GM12874 (cell line): Measurements from ENCODE around the gene ZNF468.
"Not testable (repeated sequence)": the region's sequence is repeated elsewhere in the genome, so short reads cannot be mapped to it uniquely, and the experiment has no call there.

Experiments
- CTCF ChIP-seq: IDR thresholded peaks from 2 replicates; pipeline ENCODE4 v1.5.1; 2011; ENCODE audit warnings: low read depth, mild to moderate bottlenecking, control low read depth, low read length, moderate library complexity; ENCODE audit not compliant: insufficient read depth

Gene ZNF468

DNA sequence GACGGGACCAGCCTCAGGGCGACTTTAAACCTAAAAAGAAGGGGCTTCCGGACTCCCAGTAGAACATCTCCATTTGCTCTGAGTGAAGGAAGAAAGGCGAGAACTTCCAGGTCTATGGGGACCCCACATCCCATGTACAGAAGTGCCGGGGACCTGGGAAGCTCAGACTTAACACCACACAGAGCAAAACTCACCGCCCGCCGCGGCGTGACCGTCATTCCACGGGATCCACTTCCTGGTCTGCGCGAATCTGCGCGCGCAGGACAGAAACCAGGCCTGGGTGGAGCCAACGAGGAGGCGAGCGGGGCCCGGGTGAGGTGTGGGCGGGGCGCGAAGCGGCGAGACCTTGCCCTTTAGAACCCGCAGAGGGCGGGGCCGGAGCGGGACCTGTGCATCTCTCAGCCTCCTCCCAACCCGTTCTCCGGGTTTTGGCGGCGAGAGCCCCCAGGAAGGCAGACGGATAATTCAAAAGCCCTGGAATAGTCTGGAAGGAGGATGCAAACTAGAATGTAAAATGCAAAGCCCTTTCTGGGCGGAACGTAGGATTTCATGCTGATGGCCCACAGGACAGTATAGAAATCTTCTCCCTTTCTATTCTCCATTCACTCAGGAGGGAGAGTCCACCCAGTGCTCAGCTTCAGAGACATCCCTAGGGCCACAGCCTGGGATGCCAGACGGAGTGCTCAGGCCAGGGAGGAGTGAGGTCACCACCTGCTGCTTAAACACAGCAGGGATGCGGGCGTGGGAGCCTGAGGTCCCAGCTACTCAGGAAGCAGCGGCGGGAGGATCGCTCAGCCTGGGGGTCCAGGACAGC lies at the start of gene ZNF468:
Gene ZNF468 (minus strand): TSS at position 242 of the 814 bp plus-strand sequence. CDS start 3,347 bp downstream, outside the sequence.
- TF ChIP-seq CTCF = not testable (repeated sequence)

DNA sequence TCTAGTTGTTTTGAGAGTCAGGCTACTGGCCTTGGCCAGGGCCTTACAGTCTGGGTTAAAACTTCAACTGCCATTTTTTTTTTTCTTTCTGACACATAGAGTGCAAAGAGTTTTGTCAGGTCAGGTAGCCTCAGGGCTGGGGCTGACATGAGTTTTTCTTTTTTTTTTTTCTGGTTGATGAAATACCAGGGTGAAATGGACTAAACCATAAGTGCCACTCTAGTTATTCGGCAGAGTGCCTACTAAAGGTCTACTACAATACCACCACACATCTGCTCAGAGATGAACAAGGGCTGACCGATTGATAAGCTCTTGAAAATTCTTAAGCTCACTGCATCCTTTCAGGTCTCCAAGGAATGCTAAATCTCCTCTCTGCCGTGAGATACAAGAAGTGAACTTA lies 44.4 kb upstream of the ZNF468 start:
- no peak for TF ChIP-seq CTCF

- no peak for TF ChIP-seq CTCF
Observed at GRCh38 chr19:52898101-52898500, 40.7 kb upstream of the ZNF468 start.

DNA sequence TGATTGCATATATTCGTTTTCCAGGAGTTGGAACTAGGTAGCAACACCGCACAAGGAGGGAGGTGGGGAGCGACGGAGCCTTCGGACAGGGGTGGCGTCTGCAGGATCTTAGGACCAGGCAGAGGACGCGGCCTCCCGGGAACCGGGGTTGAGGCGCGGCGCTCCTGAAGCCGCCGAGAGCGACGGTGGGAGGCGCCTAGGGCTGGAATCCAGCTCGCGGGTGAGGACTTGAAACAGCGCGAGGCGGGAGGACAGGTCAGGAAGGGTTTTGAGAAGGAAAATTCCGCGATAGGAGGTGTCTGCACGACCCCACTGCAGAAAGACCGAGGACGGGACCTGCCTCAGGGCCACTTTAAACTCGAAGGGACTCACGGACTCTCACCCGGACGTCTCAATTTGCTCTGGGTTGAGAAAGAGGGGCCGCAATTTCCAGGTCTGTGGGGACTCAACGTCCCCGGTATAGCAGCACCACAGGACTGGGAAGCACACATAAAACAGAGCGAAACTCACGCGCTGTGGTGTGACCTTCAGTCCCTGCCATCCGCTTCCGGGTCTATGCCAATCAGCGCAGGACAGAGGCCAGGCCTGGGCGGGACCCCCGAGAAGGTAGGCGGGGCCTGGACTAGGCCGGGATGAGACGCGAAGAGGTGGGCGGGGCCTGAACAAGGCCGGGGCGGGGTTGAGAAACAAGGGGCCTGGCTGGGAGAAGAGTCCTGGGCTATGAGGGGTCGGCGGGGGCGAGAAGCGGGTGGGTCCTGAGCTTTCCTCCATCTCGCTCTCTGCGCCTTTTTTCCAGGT lies 39.9 kb upstream of the ZNF468 start, which contains the start of gene ZNF320:
Gene ZNF320 (minus strand): TSS at position 498 of the 798 bp plus-strand sequence. CDS start 7,380 bp downstream, outside the sequence.
- TF ChIP-seq CTCF = no peak

DNA sequence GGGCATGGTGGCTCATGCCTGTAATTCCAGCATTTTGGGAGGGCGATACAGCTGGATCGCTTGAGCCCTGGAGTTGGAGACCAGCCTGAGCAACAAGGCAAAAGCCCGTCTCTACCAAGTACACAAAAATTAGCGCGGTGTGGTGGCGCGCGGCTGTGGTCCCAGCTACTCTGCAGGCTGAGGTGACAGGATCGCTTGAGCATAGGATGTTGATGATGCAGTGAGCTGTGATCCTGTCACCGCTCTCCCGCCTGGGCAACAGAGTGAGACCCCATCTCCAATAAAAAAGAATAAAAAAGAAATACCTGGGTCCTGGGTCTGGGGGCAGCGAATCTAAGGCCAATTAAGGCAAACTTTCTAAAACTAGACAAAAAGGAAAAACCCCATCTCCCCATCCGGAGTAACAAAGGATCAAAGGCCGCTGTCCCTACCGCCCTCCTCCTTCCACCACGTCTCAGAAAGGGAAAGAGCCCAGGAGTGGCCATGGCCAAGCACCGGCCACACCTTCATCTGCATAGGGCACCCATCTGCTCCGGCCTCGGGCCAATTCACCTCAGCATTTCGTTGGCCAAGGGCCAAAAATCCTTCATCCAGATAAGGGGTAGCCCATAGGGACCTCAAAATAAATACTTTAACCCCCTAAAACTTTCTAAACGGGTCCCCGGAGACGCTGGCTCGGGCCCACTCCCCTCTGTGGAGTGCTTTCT lies 39.2 kb upstream of the ZNF468 start:
- TF ChIP-seq CTCF = no peak

DNA sequence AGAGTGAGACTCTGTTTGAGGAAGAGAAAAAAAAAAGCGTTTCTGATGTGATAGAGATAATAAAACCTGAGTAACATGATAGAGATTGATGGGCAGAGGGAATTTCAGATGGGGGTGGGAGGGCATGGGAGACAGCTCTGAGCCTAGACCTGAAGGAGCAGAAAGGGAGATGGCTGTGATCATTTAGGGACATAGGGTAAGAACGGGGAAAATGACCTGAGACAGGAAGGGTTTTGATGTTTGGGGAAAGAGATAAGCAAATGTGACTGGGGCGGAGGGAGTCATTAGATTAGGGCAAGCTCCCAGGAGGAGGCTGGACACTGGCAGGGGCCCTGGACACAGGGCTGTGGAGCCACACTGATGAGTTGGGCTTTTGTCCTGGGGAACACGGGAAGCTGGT lies 33.9 kb upstream of the ZNF468 start:
- TF ChIP-seq CTCF = no peak

DNA sequence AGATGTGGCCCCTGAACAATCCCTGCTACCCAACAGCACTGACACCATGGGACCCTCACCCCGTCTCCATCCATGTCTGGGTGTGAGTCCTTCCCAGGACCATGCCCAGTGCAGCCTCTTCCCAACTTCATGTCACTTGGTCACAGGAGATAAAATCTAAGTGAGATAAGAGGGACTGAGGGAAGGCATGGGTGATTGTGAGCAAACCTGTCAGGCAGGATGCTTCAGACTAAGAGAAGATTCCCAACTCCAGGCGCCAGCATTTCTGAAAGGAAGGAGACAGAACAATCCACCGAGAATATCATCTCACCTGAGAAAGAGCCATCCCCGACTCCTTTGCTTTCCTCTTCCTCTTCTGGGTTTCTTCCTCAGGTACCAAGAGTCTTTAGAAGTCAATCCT lies 32.5 kb upstream of the ZNF468 start:
- no peak for TF ChIP-seq CTCF
